Ascending aorta (tissue), 2 donors: Measurements from ENCODE around the gene XPNPEP3. TPM values are rescaled to one million over a fixed set of nuclear protein-coding genes. Genes with fewer than 3 reads are reported as not detected.

Source experiments
- DNase-seq, 2 donors: peaks; one replicate each; pipeline ENCODE4 v3.0.0-alpha.2; 2019; ENCODE audit warnings: low spot score in 2 of 2
- H3K27ac ChIP-seq, 2 donors: fragments of 200-600 bp; sonication (generic); one replicate each; pipeline ENCODE4 v1.5.1; 2016 to 2017; ENCODE audit warnings: mild to moderate bottlenecking in 1 of 2
- H3K27me3 ChIP-seq: fragments of 200-600 bp; sonication (generic); one replicate; pipeline ENCODE4 v1.5.1; 2017
- H3K36me3 ChIP-seq, 2 donors: fragments of 200-600 bp; sonication (generic); one replicate each; pipeline ENCODE4 v1.5.1; 2016
- H3K4me1 ChIP-seq, 2 donors: fragments of 200-600 bp; sonication (generic); one replicate each; pipeline ENCODE4 v1.5.1; 2016 to 2017; ENCODE audit warnings: mild to moderate bottlenecking in 1 of 2
- H3K4me3 ChIP-seq, 2 donors: fragments of 200-600 bp; sonication (generic); one replicate each; pipeline ENCODE4 v1.5.1; 2016 to 2017; ENCODE audit warnings: mild to moderate bottlenecking in 1 of 2
- H3K9me3 ChIP-seq, 2 donors: fragments of 200-600 bp; sonication (generic); one replicate each; pipeline ENCODE4 v1.5.1; 2016
- CTCF ChIP-seq, 3 experiments: fragments of 200-600 bp in 2 of 3; fragments of 450-650 bp in 1 of 3; sonication (generic) in 2 of 3; IDR thresholded peaks; one replicate each; pipeline ENCODE4 v1.5.1; 2016 to 2019; ENCODE audit warnings: antibody characterized with exemption in 3 of 3, mild to moderate bottlenecking in 1 of 3, moderate library complexity in 1 of 3
- intact Hi-C: fragments of 100-400 bp; cut with DNase I; formaldehyde crosslinking; loops from one replicate; pipeline ENCODE4 v1.15.1; 2023
- total RNA-seq: library from RNA; depleted of rRNA; stranded (reverse); fragments of >200 nt; gene quantifications from one replicate; pipeline ENCODE4 v1.1.0, GENCODE V29; 2016

XPNPEP3 gene
- total RNA-seq, 1 donor from 2014 or later: 1.1 TPM

GRCh38 chr22:40853961-40854360 lies 3.0 kb upstream of the XPNPEP3 start:
- DNase-seq: no peak
- no peak overlapping the region for H3K27ac ChIP-seq
- H3K36me3 ChIP-seq: peaks cover 3 to 11% of the 10 kb centered on the region in 2 donors
- peaks cover 10 to 29% of the 10 kb centered on the region in 2 donors for H3K4me1 ChIP-seq
- no peak for TF ChIP-seq CTCF (IDR thresholded peaks at IDR 0.05)
- peak overlapping the region; percentile 1 to 73 for H3K4me3 ChIP-seq
- H3K27me3 ChIP-seq: no peaks in the 10 kb centered on the region
- intact Hi-C loops: no loop called here
- H3K9me3 ChIP-seq: no peaks in the 10 kb centered on the region

- H3K4me3 ChIP-seq: peak overlapping the region; percentile 73 to 99
- H3K27me3 ChIP-seq: no peaks in the 10 kb centered on the region
- H3K9me3 ChIP-seq: no peaks in the 10 kb centered on the region
- peak overlapping the region; percentile 87 to 96 for H3K27ac ChIP-seq
- intact Hi-C loops: loop anchor here (5.0 kb wide), 2 partner anchors 97 to 767 kb away; partner anchors contain the start of genes DESI1, RBX1 and XRCC6
- no peaks in the 10 kb centered on the region for H3K36me3 ChIP-seq
- peaks cover 10 to 29% of the 10 kb centered on the region in 2 donors for H3K4me1 ChIP-seq
- TF ChIP-seq CTCF (IDR thresholded peaks at IDR 0.05): no peak
- DNase-seq: no peak
These were observed 1.6 kb upstream of the XPNPEP3 start for GRCh38 chr22:40855071-40855978.

- intact Hi-C loops: loop anchor here (2.0 to 5.0 kb wide), 5 partner anchors 96 to 766 kb away; partner anchors contain the start of genes DESI1, L3MBTL2, RBX1 and XRCC6
- Histone ChIP-seq H3K9me3 (no peaks in the 10 kb centered on the region), H3K27me3 (no peaks in the 10 kb centered on the region), H3K4me3 (peak overlapping the region; percentile 73 to 99), H3K4me1 (peaks cover 10 to 29% of the 10 kb centered on the region in 2 donors), H3K36me3 (no peaks in the 10 kb centered on the region), H3K27ac (peak overlapping the region; percentile 87 to 96)
- no peak for TF ChIP-seq CTCF (IDR thresholded peaks at IDR 0.05)
- peak in 1 of 2 donors; percentile 67 for DNase-seq
These were observed 902 bp upstream of the XPNPEP3 start for GRCh38 chr22:40855979-40856512.

- Histone ChIP-seq H3K9me3 (no peaks in the 10 kb centered on the region), H3K27ac (peak overlapping the region; percentile 87 to 96), H3K27me3 (no peaks in the 10 kb centered on the region), H3K4me3 (peak overlapping the region; percentile 73 to 99), H3K36me3 (peaks cover 0 to 11% of the 10 kb centered on the region in 2 donors), H3K4me1 (peaks cover 10 to 29% of the 10 kb centered on the region in 2 donors)
- TF ChIP-seq CTCF (IDR thresholded peaks at IDR 0.05): no peak
- intact Hi-C loops: loop anchor here (1.0 to 5.0 kb wide), 6 partner anchors 38 to 765 kb away; partner anchors contain the start of genes DESI1, L3MBTL2, RBX1 and SLC25A17
- DNase-seq: no peak
These were observed 434 bp downstream of the XPNPEP3 start for GRCh38 chr22:40857309-40857855.

- intact Hi-C loops: no loop called here
- H3K27me3 ChIP-seq: no peaks in the 10 kb centered on the region
- peaks cover 4 to 12% of the 10 kb centered on the region in 2 donors for H3K4me1 ChIP-seq
- H3K27ac ChIP-seq: no peak within 1 kb of the TSS
- no peak for TF ChIP-seq CTCF (IDR thresholded peaks at IDR 0.05)
- DNase-seq: no peak
- no peak within 1 kb of the TSS for H3K4me3 ChIP-seq
- H3K36me3 ChIP-seq: peaks cover 0 to 15% of the 10 kb centered on the region in 2 donors
- H3K9me3 ChIP-seq: no peaks in the 10 kb centered on the region
These were observed 5.1 kb downstream of the XPNPEP3 start, which contains the start of gene DNAJB7 for GRCh38 chr22:40862013-40862412. Gene DNAJB7 (minus strand): TSS chr22:40862113. CDS start chr22:40861994, 119 bp downstream.
